Melanocyte of skin (primary cell): ENCODE measurements around the gene DUSP18. TPM values are rescaled to one million over a fixed set of nuclear protein-coding genes. Genes with fewer than 3 reads are reported as not detected.

ENCODE experiments used
- total RNA-seq, 2 donors: library from RNA; depleted of rRNA; stranded (reverse); fragments of >200 nt; gene quantifications; 2 replicates each; pipeline ENCODE4 v1.2.3, GENCODE V29; 2012

DUSP18 gene
- total RNA-seq, result 1 to 10 TPM; 6.2 to 10.0 TPM

DNA sequence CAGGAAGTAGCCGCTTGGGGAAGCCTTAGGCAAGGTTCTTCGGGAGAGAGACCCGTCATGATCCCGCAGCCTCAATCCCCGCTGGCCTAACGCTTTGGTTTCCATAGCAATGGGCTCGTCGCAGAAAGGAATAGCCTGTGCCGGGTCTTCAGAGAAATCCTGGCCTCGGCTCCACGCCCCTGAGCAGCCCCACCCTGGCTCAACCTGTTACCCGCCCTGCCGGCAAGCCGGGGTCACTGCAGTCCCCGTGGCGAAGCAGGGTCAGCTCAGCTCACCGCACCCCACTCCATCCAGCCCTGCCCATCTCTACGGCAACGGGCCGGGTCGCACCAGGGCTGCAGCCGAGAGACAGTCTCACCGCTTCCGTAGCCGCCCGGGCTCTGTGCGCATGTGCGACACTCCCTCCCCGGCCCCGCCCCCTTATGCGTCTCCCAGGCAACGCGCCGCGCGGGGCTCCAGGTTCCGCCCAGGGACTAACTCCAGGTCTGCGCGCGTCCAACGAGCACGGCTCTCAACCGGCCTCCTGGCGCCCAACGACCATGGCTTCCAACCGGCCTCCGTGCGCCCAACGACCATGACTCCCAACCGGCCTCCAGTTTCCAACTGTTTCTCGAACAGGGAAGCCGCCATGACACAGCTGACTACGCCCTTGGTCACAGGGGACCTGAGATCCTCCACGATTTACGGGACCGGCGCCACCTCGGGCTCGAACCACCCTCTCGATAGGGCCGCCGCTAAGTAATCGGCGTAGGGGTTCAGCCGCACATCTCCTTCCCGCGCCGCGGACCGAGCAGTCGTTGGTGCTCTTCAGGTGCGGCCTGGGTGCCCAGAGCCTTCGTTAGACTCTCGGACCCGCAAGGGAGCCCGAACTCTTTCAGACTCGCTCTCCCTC is at the start of gene DUSP18:
Gene DUSP18, minus strand, starts transcription at position 382 of the 892 bp plus-strand sequence. CDS start 3,872 bp downstream, outside the sequence.

DNA sequence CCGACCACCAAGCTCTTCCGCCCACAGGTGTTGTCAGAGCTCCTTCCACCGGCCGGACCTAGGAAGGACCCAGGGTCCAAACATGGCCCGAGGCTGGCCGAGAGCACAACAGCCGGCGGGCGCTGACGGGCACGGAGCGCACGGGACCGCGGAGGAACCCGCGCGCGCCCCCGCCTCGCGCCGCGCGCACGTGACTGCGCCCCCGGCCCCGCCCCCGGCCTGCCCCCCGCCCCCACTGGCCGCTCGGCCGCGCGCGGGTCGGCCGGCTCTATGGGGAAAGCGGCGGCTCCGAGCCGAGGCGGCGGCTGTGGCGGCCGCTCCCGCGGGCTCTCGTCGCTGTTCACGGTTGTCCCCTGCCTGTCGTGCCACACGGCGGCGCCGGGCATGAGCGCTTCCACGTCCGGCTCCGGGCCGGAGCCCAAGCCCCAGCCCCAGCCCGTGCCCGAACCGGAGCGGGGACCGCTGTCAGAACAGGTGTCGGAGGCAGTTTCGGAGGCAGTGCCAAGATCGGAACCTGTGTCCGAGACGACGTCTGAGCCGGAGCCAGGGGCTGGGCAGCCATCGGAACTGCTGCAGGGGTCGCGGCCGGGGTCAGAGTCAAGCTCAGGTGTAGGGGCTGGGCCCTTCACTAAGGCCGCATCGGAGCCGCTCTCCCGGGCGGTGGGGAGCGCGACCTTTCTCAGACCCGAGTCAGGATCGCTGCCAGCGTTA is 27.1 kb upstream of the DUSP18 start, which contains the start of gene OSBP2:
Gene OSBP2, plus strand, starts transcription at position 235 of the 711 bp plus-strand sequence. Its CDS starts 36 bp downstream, at position 271.

DNA sequence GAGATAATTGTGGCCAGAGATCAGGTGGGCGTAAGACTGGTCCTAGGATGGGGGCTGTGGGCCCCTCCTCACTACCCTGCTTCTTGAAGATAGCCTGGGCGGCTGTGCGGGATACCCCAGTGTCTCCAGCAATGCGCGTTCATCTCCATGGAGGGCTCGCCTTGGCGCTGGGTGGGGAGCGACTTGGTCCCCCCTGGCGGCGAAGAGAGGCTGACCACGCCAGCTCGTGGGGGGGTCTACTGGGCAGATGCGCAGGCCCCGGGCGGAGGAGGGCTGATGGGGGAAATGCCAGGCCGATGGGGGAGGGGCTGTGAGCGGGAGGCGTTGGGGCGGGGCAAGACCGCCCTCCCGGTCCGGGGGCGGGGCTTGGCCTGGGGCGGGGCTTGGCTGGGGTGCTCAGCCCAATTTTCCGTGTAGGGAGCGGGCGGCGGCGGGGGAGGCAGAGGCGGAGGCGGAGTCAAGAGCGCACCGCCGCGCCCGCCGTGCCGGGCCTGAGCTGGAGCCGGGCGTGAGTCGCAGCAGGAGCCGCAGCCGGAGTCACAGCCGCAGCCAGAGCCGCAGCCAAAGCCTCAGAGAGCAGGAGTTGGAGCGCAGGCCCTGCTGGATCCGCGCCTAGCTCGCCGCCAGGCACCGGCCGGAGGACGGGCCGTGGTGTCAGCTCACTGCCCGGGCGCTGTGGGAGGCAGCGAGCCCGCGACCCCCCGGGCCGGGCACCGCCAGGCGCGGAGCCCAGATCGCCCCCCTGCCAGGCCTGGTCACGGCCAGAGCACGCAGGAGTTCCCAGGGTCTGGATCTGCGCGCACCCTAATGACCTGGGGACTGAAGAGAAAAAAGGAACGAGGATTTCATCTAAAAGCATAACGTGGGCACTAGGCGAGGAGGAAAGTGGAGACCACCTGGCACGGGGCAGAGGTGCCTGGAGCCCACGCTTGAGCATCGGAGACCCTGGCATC is 32.1 kb downstream of the DUSP18 start, which contains the start of gene SLC35E4:
Gene SLC35E4, plus strand, starts transcription at position 509 of the 953 bp plus-strand sequence. CDS start 670 bp downstream, outside the sequence.

Other genes with a start within 250 kb of the DUSP18 start
- gene MTFP1, start 242.1 kb downstream of the DUSP18 start, total RNA-seq, result 10 to 100 TPM; 14.8 to 38.0 TPM
- not detected for gene SEC14L3, start 195.9 kb downstream of the DUSP18 start, total RNA-seq
- under 1 TPM; under 0.01 to 0.33 TPM for gene SEC14L4, start 162.2 kb downstream of the DUSP18 start, total RNA-seq
- gene SEC14L6, start 121.1 kb downstream of the DUSP18 start, total RNA-seq, result under 1 TPM in 1 of 2 donors, not detected in 1; 0.34 TPM
- under 1 TPM in 1 of 2 donors, not detected in 1; 0.34 TPM for gene GAL3ST1, start 93.2 kb downstream of the DUSP18 start, total RNA-seq
- gene PES1, start 76.0 kb downstream of the DUSP18 start, total RNA-seq, result 100 to 1,000 TPM in 1 of 2 donors, 10 to 100 TPM in 1; 53.0 to 117 TPM
- 10 to 100 TPM; 17.0 to 23.4 TPM for gene TCN2, start 60.7 kb downstream of the DUSP18 start, total RNA-seq
- 1 to 10 TPM; 2.8 to 6.7 TPM for gene SLC35E4, start 32.1 kb downstream of the DUSP18 start, total RNA-seq
- gene OSBP2, start 27.0 kb upstream of the DUSP18 start, total RNA-seq, result 1 to 10 TPM; 2.4 to 2.7 TPM